HFFc6 (cell line): ENCODE results near the gene CREM. TPM values are rescaled to one million over a fixed set of nuclear protein-coding genes. Genes with fewer than 3 reads are reported as not detected.
A peak's percentile ranks its signal among the peaks of the same experiment; 100 is the strongest.

Experiments used
- DNase-seq: peaks from one replicate; pipeline ENCODE4 v3.0.0-alpha.2; 2018
- H3K27ac Mint-ChIP-seq: 2 replicates; pipeline ENCODE4 v1.8.0; 2020; ENCODE audit warnings: mild to moderate bottlenecking, mixed read lengths
- H3K27me3 Mint-ChIP-seq: 2 replicates; pipeline ENCODE4 v1.8.0; 2021; ENCODE audit warnings: mild to moderate bottlenecking, moderate library complexity, mixed read lengths; ENCODE audit not compliant: insufficient read depth
- H3K36me3 Mint-ChIP-seq: 2 replicates; pipeline ENCODE4 v1.8.0; 2021; ENCODE audit warnings: low read depth, mixed read lengths
- H3K4me1 Mint-ChIP-seq: 2 replicates; pipeline ENCODE4 v1.8.0; 2020; ENCODE audit warnings: low read depth, mixed read lengths
- H3K4me3 Mint-ChIP-seq: 2 replicates; pipeline ENCODE4 v1.8.0; 2020; ENCODE audit warnings: mild to moderate bottlenecking, moderate library complexity, mixed read lengths
- H3K9me3 Mint-ChIP-seq: 2 replicates; pipeline ENCODE4 v1.8.0; 2020; ENCODE audit warnings: mild to moderate bottlenecking, mixed read lengths
- total RNA-seq, 6 experiments: library from RNA; stranded (reverse); fragmentation: NEBNext Ultra II Directional; extraction: Animal tissue kit (Norgen Biotek cat#: 25700); gene quantifications; 2 replicates in 1 of 6; 3 replicates in 5 of 6; pipeline ENCODE4 v1.2.3, GENCODE V29; 2021
- TF ChIP-seq, protein P1 (sequence below): fragments of 200-600 bp; sonication (generic); IDR thresholded peaks from 2 replicates; pipeline ENCODE4 v1.5.0; 2021; ENCODE audit warnings: antibody characterized with exemption, mild to moderate bottlenecking

The CREM gene
- total RNA-seq, 6 experiments from 2014 or later = 21.1 to 34.0 (median 30.2) TPM

DNA sequence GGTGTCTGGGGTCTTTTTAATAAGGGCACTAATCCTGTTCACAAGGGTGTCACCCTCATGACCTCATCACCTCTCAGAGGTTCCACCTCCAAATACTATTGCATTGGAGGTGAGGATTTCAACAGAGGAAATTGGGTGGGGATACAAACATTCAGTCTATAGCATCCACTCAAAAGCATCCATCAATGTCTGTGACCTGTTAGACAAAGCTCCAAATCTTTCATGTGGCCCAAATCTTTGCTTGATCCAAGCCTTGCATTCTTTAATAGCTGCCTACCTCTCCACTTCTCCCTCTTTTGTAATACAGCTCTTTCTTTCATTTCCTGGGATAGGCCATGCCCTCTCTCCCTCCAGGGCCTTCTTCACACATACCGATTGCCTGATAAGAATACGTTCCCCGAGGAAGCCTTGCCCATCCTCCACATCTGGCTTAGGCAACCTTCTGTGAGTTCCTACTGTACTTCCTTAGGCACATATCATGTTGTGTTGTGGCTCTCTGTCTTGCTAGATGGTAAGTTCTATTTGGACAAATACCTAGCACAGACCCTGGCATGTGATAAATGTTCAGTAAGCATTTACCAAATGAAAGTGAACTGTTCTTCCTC lies 66.1 kb downstream of the CREM start:
- peak overlapping the region; percentile 23; the same call in 1 of the 2 replicates for H3K4me3 Mint-ChIP-seq
- TF ChIP-seq, protein P1, sequence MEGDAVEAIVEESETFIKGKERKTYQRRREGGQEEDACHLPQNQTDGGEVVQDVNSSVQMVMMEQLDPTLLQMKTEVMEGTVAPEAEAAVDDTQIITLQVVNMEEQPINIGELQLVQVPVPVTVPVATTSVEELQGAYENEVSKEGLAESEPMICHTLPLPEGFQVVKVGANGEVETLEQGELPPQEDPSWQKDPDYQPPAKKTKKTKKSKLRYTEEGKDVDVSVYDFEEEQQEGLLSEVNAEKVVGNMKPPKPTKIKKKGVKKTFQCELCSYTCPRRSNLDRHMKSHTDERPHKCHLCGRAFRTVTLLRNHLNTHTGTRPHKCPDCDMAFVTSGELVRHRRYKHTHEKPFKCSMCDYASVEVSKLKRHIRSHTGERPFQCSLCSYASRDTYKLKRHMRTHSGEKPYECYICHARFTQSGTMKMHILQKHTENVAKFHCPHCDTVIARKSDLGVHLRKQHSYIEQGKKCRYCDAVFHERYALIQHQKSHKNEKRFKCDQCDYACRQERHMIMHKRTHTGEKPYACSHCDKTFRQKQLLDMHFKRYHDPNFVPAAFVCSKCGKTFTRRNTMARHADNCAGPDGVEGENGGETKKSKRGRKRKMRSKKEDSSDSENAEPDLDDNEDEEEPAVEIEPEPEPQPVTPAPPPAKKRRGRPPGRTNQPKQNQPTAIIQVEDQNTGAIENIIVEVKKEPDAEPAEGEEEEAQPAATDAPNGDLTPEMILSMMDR = no peak
- no peak for DNase-seq
- H3K27ac Mint-ChIP-seq = peak overlapping the region; percentile 48
- no peaks in the 10 kb centered on the region for H3K9me3 Mint-ChIP-seq
- H3K36me3 Mint-ChIP-seq = peaks cover 16% of the 10 kb centered on the region; the same call in 1 of the 2 replicates
- H3K4me1 Mint-ChIP-seq = peaks cover 48% of the 10 kb centered on the region
- no peaks in the 10 kb centered on the region; the same call in 1 of the 2 replicates for H3K27me3 Mint-ChIP-seq

DNA sequence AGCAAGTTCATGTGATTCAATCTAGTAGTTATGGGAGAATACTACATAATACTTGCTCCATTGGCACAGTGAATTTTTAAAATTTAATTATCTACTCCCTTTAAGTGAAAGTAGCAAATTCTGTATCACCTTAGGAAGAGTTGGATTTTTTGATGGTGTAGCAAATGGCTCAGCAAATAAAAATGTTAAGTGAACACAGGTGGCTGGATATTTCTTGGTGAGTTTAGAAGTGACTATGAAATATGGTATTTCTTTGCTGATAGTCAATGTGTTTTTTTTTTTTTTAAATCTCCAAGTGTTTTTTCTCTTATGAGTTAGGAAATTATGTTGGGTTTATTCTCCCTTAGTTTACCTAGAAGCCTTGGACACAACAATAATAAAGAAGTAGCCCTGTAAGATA lies 67.8 kb downstream of the CREM start:
- no peaks in the 10 kb centered on the region; the same call in 1 of the 2 replicates for H3K27me3 Mint-ChIP-seq
- H3K9me3 Mint-ChIP-seq = no peaks in the 10 kb centered on the region
- H3K36me3 Mint-ChIP-seq = peaks cover 16% of the 10 kb centered on the region; the same call in 1 of the 2 replicates
- H3K27ac Mint-ChIP-seq = peak overlapping the region; percentile 100
- TF ChIP-seq, protein P1 = no peak
- no peak for DNase-seq
- peaks cover 48% of the 10 kb centered on the region for H3K4me1 Mint-ChIP-seq
- no peak overlapping the region; the same call in 1 of the 2 replicates for H3K4me3 Mint-ChIP-seq

DNA sequence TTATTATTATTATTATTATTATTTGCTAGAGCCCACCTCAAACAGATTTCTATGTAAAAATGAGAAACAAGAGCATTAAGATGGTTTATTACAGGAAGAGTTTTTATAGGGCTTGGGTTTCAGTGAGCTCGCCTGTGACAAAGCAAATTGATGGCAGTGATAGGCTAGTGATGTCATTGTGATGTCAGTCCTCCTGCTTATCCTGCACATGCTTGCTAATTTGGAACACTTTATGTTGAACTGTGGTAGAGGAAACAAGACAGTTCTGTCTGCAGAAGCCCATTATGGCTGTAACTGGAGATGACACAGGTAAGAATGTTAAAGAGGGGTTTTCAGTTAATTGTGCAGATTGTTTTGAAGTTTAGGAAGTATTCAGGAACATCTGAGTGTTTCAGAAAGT lies 68.3 kb downstream of the CREM start:
- Mint-ChIP-seq H3K4me1 (peaks cover 48% of the 10 kb centered on the region), H3K27me3 (no peaks in the 10 kb centered on the region; the same call in 1 of the 2 replicates)

DNA sequence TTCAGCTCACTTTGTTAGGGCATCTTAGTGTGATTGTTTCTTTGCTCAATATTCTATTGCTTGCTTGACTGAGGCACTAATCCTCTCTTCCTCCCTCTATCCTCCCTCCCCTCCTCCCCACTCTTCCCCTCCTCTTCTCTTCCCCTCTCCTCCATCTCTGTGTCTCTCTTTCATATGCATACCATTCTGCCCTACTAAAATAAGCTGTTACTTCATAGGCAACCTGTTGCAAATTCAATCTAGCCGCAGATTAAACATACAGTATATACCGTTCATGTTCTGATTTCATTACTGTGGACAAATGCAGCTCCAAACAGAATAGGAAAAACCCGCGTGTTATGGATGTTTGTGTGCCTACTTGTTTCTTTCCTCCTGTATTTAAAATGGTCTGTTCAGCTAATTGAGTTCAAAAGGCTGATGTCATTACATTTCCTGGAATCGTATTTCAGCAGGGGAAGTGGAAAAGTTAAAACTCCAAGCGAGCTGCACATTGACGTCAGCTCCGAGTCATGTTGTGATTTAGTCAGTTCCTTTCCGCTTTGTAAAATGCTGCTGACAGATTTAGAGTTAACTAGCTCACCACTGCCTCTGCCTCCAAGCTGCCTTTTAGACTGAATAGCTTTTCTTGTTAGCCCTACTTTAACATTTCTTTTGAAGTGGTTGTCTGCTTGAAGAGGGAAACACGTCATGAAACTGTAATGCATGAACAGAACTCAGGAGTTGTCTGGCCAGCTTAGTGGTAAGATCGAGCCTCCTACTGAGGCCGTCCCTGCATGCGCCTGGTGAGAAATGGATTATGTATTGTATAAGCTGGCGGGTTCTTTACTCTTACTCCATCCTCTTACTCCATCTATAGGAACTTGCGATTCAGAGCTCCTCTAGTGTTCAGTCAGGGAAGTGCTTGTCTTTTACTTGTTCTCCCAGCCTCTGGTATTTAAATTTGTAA lies 69.0 kb downstream of the CREM start:
- Mint-ChIP-seq H3K4me1 (peaks cover 48% of the 10 kb centered on the region), H3K27me3 (no peaks in the 10 kb centered on the region; the same call in 1 of the 2 replicates), H3K27ac (peak overlapping the region; percentile 100), H3K36me3 (peaks cover 16% of the 10 kb centered on the region; the same call in 1 of the 2 replicates), H3K9me3 (no peaks in the 10 kb centered on the region), H3K4me3 (peak overlapping the region; percentile 92)
- peak; percentile 95 for DNase-seq
- TF ChIP-seq, protein P1 = peak; percentile 89

More for the DNA sequence above, 68.3 kb downstream of the CREM start:
- peak overlapping the region; percentile 100 for H3K27ac Mint-ChIP-seq
- H3K9me3 Mint-ChIP-seq = no peaks in the 10 kb centered on the region
- TF ChIP-seq, protein P1 = no peak
- peak; percentile 52 for DNase-seq
- H3K4me3 Mint-ChIP-seq = peak overlapping the region; percentile 92
- H3K36me3 Mint-ChIP-seq = peaks cover 16% of the 10 kb centered on the region; the same call in 1 of the 2 replicates

DNA sequence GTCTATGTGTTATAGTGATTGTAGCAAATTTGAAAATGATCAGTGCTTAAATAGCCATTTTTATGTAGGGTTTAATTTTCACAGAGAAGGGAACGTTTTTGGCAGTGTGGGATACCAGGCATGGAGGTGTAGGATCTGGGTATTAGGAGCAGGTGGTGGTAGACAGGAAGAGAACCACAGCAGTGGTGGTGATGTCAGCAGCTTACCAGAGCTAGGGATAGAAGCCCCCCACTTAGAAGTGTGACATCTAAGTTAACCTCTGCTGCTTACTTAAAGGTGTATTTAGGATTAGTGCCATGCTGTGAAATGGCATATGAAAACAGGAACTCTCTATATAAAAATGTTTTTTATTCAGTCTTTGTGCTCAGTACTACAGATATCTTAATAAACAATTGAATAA lies 73.8 kb downstream of the CREM start:
- H3K4me1 Mint-ChIP-seq = peaks cover 10% of the 10 kb centered on the region
- DNase-seq = no peak

More for the DNA sequence above, 73.8 kb downstream of the CREM start:
- Mint-ChIP-seq H3K4me3 (no peak overlapping the region), H3K9me3 (no peaks in the 10 kb centered on the region), H3K27me3 (no peaks in the 10 kb centered on the region), H3K36me3 (no peaks in the 10 kb centered on the region), H3K27ac (no peak overlapping the region)
- TF ChIP-seq, protein P1 = no peak
